ENCODE measurements around the gene CYP1A2.
A peak's percentile ranks its signal among the peaks of the same experiment; 100 is the strongest.
"Not testable (repeated sequence)": the region's sequence is repeated elsewhere in the genome, so short reads cannot be mapped to it uniquely, and the experiment has no call there.

Gene CYP1A2

GRCh38 chr15:74777769-74778598 lies 29.3 kb downstream of the CYP1A2 start:
- DNase-seq (ENCODE audit: low read depth) = no peak

GRCh38 chr15:74778599-74778970 lies 29.9 kb downstream of the CYP1A2 start:
- DNase-seq (ENCODE audit: low read depth) = no peak

GRCh38 chr15:74779162-74779648 lies 30.6 kb downstream of the CYP1A2 start:
- no peak for DNase-seq (ENCODE audit: low read depth)

- no peak for DNase-seq (ENCODE audit: low read depth)
Measured at GRCh38 chr15:74780523-74781430, 32.1 kb downstream of the CYP1A2 start.

DNA sequence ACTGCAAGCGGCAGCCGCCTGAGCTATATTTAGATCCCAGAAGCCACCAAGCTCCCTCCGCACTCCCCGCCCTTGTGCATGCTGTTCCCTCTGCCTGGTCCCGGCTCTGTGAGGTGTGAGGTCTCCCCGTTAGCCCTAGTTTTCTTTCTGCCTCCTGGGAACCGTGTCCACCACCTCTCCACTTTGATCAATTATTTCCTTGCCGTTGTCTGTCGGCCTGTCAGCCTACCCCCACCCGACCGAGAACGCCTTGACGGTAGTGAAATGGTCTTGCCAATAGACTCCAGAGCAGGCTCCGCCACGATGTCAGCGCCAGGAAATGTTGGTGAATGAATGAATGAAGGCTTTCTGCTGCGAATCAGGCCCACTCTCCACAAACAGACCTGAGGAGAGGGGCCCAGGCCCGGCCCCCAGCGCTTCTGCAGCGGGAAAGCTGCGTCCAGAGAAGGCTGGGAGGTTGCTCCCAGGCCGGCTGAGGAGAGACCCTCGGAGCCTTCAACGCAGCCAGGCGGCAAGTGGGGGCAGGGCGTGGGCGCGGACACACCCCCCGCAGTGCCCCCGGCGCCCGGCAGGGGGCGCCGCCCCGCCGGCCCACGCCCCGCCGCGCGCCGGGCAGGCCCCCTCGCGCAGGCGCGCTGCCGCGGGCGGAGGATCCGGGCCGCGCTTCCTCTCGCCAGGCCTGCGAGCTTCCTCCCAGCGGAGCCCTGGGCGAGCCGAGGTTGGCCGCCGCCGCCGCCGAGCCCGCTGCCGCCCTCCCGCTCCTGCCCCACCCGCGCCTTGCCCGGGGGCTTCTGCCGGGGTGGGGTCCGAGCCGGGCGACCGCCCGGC lies 33.0 kb downstream of the CYP1A2 start, which contains the start of gene CSK:
Gene CSK, plus strand, starts transcription at position 650 of the 828 bp plus-strand sequence. CDS start 16,218 bp downstream, outside the sequence.
- no peak for DNase-seq (ENCODE audit: low read depth)

- DNase-seq (ENCODE audit: low read depth) = no peak
Measured at GRCh38 chr15:74782259-74783071, 33.8 kb downstream of the CYP1A2 start.

GRCh38 chr15:74783072-74783807 lies 34.6 kb downstream of the CYP1A2 start:
- DNase-seq (ENCODE audit: low read depth) = no peak

GRCh38 chr15:74783808-74784175 lies 35.1 kb downstream of the CYP1A2 start:
- DNase-seq (ENCODE audit: low read depth) = no peak

DNA sequence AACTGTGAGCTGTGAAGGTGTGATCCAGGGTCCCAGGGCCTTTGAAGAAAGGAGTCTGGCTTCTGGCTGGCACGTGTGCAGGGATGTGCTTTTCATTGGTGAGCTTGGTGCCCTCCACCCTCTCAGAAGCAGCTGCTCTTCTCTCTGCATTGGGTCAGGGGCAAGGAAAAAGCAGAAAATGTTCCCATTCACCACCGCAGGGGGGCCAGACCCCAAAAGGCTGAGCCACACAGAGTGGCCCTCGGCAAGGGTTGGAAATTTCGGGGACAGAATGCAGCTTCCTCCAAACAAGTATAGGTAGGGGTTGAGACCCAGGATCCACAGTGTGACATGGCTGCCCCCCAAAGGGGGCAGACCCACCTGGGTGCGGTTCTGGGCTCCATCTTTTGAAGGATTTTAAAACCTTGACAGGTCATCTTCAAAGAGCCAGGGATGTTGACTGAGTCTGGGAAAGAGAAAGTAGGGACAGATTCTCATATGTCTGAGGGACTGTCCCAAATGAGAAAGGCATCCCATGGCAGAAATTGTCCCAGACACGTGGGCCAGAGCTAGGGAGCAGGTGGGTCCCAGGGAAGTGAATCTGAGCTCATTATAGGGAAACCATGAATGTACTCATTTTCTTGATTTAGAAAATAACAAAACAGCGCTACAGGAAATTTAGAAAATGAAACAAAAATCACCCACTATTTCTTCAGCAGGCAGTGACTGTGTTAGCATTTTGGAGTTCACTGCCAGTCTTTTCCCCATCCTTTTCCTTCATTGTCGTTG lies 36.0 kb downstream of the CYP1A2 start:
- DNase-seq (ENCODE audit: low read depth) = no peak

GRCh38 chr15:74785194-74786032 lies 36.8 kb downstream of the CYP1A2 start:
- DNase-seq (ENCODE audit: low read depth) = no peak

- not testable (repeated sequence) for DNase-seq (ENCODE audit: low read depth)
Measured at GRCh38 chr15:74786081-74786480, 37.4 kb downstream of the CYP1A2 start.

- DNase-seq (ENCODE audit: low read depth) = no peak
Measured at GRCh38 chr15:74786551-74787165, 38.0 kb downstream of the CYP1A2 start.

- peak; percentile 47 for DNase-seq (ENCODE audit: low read depth)
Measured at GRCh38 chr15:74787251-74788041, 38.8 kb downstream of the CYP1A2 start.

GRCh38 chr15:74788042-74788682 lies 39.5 kb downstream of the CYP1A2 start:
- no peak for DNase-seq (ENCODE audit: low read depth)

DNA sequence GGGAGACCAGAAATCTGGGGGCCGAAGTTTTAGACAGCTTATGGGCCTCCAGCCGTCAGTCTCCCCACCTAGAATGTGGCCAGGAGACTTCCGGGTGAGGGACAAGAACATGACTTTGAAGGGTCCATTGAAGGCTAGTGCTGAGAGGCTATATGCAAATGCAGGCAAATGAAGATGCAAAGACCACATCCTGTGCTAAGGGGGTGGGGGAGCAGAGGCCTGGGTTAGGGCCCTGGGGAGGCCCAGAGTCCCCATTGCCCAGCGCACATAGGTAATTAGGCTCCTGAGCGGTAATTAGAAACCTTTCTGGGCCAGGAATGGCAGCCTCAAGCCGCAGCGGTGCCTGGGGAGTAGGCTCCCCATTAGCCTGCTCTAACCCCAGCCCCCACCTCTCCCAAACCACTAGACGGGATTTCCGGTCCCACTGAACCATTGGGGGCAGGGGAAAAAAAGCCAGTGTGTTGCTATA lies 40.1 kb downstream of the CYP1A2 start:
- no peak for DNase-seq (ENCODE audit: low read depth)

DNA sequence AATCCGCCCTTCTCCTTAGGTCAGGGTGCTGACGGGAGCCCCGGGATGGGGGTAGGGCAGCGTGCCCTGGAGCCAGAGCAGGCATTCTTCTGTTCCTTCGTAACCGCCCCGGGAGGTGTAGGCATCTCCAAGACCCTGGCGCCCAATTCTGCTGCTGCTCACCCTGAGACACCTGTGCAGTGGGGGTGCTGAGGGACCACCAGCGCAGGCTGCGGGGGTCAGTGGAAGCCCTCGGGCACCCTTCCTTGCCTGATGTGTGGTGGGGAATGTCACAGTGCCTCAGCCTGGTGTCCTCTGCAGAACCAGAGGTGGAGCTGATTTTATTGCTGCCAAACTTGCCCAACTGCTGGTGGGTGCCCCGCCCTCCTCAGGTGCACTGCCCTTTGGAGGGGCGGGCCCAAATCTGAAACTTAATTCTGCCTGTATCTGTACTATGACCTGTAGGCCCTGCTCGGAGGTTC lies 40.6 kb downstream of the CYP1A2 start:
- no peak for DNase-seq (ENCODE audit: low read depth)

DNA sequence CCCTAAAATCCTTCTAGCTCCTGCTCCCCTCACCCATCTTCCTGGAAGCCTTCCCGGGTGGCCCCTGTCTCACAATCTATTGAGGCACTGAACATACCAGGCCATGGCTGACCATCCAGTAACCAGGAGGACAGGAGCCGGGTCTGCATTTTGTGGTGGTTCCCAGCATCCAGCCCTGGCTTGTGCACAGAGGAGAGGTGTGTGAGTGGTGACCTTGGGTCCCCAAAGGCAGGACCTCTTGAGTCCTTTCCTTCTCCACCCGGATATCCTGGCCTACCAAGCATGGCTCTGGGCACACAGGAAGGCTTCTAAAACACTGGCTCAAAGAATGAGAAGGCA lies 41.1 kb downstream of the CYP1A2 start:
- no peak for DNase-seq (ENCODE audit: low read depth)

Measured in non-pigmented ciliary epithelial cell (primary cell).